Ovary (tissue), 3 donors: ENCODE measurements around the gene HIPK4.

Experiments
- CTCF ChIP-seq, 3 donors: fragments of 450-650 bp in 2 of 3; fragments of 200-600 bp in 1 of 3; IDR thresholded peaks; one replicate each; pipeline versions ENCODE4 v1.5.1 to v1.8.0; 2016 to 2022; ENCODE audit warnings: antibody characterized with exemption in 3 of 3, mild to moderate bottlenecking in 1 of 3
- EP300 ChIP-seq: sonication (generic); formaldehyde crosslinking; IDR thresholded peaks from one replicate; pipeline ENCODE4 v1.6.1; 2017; ENCODE audit warnings: antibody characterized with exemption
- donor health status: DM: no; HTN: no; CAD: no.

DNA sequence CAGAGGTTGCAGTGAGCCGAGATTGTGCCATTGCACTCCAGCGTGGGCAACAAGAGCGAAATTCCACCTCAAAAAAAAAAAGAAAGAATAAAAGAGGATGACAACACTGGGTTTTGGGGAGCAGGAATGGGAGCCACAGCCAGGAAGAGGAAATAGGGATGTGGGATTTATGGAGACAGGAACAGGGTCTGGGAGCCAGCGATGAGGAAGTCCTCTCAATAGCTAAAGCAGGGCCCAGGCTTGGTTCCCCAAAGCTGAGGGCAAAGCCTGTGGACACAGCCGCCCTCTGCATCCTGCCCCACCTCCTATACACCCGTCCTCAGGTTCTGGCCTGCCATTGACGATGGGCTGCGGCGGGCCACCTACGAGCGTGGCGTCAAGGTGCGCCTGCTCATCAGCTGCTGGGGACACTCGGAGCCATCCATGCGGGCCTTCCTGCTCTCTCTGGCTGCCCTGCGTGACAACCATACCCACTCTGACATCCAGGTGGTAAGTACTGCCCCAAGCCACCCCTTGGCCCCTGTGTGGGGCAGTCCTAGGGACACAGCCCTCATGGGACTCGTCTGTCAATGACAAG lies 13.6 kb downstream of the HIPK4 start:
- TF ChIP-seq EP300 (no peak), CTCF (IDR thresholded peaks at IDR 0.05) (no peak)
